Muscle layer of duodenum (tissue), 2 donors: ENCODE measurements around the gene CGB1.
A peak's percentile ranks its signal among the peaks of the same experiment; 100 is the strongest.

Source experiments
- H3K27ac ChIP-seq: one replicate; pipeline ENCODE4 v1.7.0; 2013; ENCODE audit warnings: mild to moderate bottlenecking, low read length
- H3K27me3 ChIP-seq: one replicate; pipeline ENCODE4 v1.7.0; 2013; ENCODE audit warnings: low read depth, mild to moderate bottlenecking, control low read depth, low read length
- H3K36me3 ChIP-seq, 2 donors: one replicate each; pipeline ENCODE4 v1.7.0; 2013; ENCODE audit warnings: low read length in 2 of 2, control low read depth in 1 of 2, mild to moderate bottlenecking in 1 of 2; ENCODE audit not compliant: insufficient read depth in 2 of 2, control insufficient read depth in 1 of 2
- H3K4me1 ChIP-seq, 2 donors: one replicate each; pipeline ENCODE4 v1.7.0; 2013; ENCODE audit warnings: low read length in 2 of 2, mild to moderate bottlenecking in 2 of 2, control low read depth in 1 of 2, moderate library complexity in 1 of 2; ENCODE audit not compliant: insufficient read depth in 2 of 2, control insufficient read depth in 1 of 2
- H3K4me3 ChIP-seq, 2 donors: one replicate each; pipeline ENCODE4 v1.7.0; 2013; ENCODE audit warnings: low read length in 2 of 2, low read depth in 1 of 2, mild to moderate bottlenecking in 1 of 2
- H3K9me3 ChIP-seq, 2 donors: one replicate each; pipeline ENCODE4 v1.7.0; 2013; ENCODE audit warnings: low read length in 2 of 2, control low read depth in 1 of 2, mild to moderate bottlenecking in 1 of 2; ENCODE audit not compliant: control insufficient read depth in 1 of 2
- donor health status: healthy.

The CGB1 gene

GRCh38 chr19:49070416-49070815 is 33.7 kb upstream of the CGB1 start:
- peaks cover 18% of the 10 kb centered on the region for H3K27me3 ChIP-seq
- peaks cover 0 to under 1% of the 10 kb centered on the region in 2 donors for H3K4me1 ChIP-seq
- no peaks in the 10 kb centered on the region for H3K9me3 ChIP-seq
- H3K27ac ChIP-seq, result no peak overlapping the region
- no peaks in the 10 kb centered on the region for H3K36me3 ChIP-seq
- no peak overlapping the region for H3K4me3 ChIP-seq

DNA sequence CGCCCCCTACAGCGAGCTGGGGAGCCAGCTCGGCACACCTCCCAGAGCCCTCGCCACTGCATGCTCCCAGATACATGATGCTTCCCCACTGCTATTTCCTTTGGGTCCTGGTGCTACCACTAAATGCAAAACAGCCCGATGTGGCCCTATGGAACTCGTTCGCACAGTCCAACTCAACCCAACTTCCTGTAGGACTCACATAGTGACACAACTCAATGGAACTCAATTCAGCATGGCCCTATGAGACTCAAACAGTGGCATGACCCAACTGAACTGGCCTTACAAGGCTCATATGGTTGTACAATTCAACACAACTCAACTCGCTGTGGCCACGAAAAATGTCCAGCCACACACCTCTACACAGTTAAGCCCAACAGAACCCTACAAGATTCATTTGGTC is 32.3 kb upstream of the CGB1 start:
- Histone ChIP-seq H3K27ac (no peak overlapping the region), H3K36me3 (no peaks in the 10 kb centered on the region), H3K27me3 (peaks cover 23% of the 10 kb centered on the region), H3K4me3 (no peak overlapping the region), H3K4me1 (peaks cover 0 to 12% of the 10 kb centered on the region in 2 donors), H3K9me3 (no peaks in the 10 kb centered on the region)

DNA sequence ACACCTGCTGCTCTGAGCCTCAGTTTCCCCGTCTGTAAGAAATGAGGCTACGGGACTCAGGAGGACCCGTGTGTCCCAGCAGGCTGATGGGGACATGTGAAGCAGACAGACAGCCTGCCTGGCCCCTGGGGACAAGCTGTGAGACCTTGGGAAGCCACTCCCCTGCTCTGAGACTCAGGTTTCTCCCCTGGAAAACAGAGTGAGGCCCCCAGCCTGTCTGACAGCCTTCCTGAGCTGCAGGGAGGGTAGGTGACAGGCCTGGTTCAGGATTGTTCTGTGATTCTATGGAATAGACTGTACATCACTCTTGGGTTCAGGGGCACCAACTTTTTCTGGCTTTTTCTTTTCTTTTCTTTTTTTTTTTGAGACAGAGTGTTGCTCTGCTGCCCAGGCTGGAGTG is 30.9 kb upstream of the CGB1 start:
- Histone ChIP-seq H3K27me3 (peaks cover 15% of the 10 kb centered on the region), H3K4me3 (no peak overlapping the region), H3K27ac (no peak overlapping the region), H3K9me3 (no peaks in the 10 kb centered on the region), H3K4me1 (peaks cover 0 to 12% of the 10 kb centered on the region in 2 donors), H3K36me3 (no peaks in the 10 kb centered on the region)

GRCh38 chr19:49065905-49066512 is 29.3 kb upstream of the CGB1 start:
- no peak overlapping the region for H3K27ac ChIP-seq
- no peaks in the 10 kb centered on the region for H3K36me3 ChIP-seq
- peaks cover 0 to 12% of the 10 kb centered on the region in 2 donors for H3K4me1 ChIP-seq
- no peak overlapping the region for H3K4me3 ChIP-seq
- no peaks in the 10 kb centered on the region for H3K9me3 ChIP-seq
- H3K27me3 ChIP-seq, result peaks cover 10% of the 10 kb centered on the region

DNA sequence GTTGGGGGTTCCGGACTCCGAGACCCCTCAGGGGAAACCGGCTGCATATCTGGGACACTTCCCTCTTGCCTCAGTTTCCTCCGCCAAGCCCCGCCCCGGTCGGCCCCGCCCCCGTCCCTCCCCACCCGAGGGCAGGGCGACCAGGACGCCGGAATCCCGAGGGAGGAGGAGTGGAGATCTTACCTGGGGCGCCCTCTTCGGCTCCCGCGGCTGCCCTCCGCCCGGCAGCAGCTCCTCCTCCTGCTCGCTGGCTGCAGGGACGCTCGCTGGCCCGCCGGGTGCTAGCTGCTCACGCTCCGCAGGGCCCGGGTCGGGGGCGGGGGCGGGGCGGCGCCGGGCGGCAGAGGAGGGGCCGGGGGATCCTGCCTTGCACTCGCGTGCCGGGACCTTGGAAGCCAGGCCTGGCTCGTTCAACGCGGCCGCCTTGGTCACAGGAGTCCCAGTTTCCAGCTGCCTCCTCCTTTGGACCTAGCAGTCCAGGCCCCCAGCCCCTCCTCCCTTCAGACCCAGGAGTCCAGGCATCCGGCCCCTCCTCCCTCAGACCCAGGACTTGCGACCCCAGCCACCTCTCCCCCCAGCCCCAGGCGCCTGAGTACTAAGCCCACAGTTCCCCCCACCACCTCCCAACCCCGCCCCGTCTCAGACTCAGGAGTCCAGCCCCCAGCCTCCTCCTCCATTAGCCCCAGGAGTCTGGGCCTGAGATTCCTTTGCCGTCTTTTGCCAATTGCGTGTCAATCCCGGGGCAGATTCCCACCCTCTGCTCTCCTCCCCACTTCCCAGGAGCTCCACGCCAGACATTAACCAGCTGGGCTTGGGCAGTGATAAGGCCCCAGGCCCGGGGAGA is 28.3 kb upstream of the CGB1 start, which contains the start of gene NTF4:
Gene NTF4 (minus strand): TSS at position 51 of the 844 bp plus-strand sequence. CDS start 2,821 bp downstream, outside the sequence.
- H3K27ac ChIP-seq, result no peak within 1 kb of the TSS
- H3K4me3 ChIP-seq, result no peak within 1 kb of the TSS
- no peaks in the 10 kb centered on the region for H3K36me3 ChIP-seq
- peaks cover 10% of the 10 kb centered on the region for H3K27me3 ChIP-seq
- peaks cover 0 to 12% of the 10 kb centered on the region in 2 donors for H3K4me1 ChIP-seq
- H3K9me3 ChIP-seq, result no peaks in the 10 kb centered on the region

GRCh38 chr19:49064029-49064629 is 27.4 kb upstream of the CGB1 start:
- no peak overlapping the region for H3K4me3 ChIP-seq
- H3K36me3 ChIP-seq, result no peaks in the 10 kb centered on the region
- no peak overlapping the region for H3K27ac ChIP-seq
- no peaks in the 10 kb centered on the region for H3K9me3 ChIP-seq
- peaks cover 0 to 12% of the 10 kb centered on the region in 2 donors for H3K4me1 ChIP-seq
- H3K27me3 ChIP-seq, result peaks cover 9% of the 10 kb centered on the region

DNA sequence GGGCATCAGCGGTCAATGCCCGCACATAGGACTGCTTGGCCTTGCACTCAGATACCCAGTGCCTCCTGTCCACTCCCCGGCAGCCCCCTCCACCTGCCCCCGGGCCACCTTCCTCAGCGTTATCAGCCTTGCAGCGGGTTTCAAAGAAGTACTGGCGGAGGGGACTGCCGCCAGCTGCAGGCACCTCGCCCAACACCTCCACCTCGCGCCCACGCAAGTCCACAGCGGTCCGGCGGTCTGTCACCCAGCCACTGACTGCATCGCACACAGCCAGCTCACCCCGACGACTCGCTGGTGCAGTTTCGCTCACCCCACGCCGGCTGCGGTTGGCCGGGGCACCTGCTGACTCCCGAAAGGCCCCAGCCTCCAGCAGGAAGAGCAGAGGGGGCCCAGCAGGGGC is 24.8 kb upstream of the CGB1 start:
- Histone ChIP-seq H3K4me3 (no peak overlapping the region), H3K27ac (no peak overlapping the region), H3K36me3 (no peaks in the 10 kb centered on the region), H3K9me3 (no peaks in the 10 kb centered on the region), H3K4me1 (peaks cover 0 to 28% of the 10 kb centered on the region in 2 donors), H3K27me3 (peaks cover 14% of the 10 kb centered on the region)

GRCh38 chr19:49061000-49061399 is 24.3 kb upstream of the CGB1 start:
- no peak overlapping the region for H3K4me3 ChIP-seq
- no peaks in the 10 kb centered on the region for H3K36me3 ChIP-seq
- no peaks in the 10 kb centered on the region for H3K9me3 ChIP-seq
- H3K27ac ChIP-seq, result no peak overlapping the region
- H3K4me1 ChIP-seq, result peaks cover 0 to 31% of the 10 kb centered on the region in 2 donors
- H3K27me3 ChIP-seq, result peaks cover 17% of the 10 kb centered on the region

DNA sequence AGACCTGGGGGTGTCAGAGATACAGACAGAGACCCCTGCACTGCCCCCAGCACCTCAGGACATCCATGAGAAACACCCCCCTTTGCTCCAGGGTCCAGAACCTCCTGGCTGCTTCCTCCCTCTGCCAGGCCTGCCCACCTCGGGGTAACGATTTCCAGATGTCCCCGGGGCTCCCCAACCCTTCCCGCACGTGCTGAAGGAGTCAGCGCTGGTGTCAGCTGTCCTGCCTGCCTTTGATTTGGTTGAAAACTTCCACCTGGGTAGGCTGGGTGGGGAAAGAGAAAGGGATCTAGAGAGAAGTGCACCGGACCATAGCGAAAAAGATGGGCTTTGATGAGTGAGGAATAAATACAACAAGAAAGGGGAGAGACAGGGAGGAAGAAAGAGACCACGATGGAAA is 22.4 kb upstream of the CGB1 start:
- H3K4me3 ChIP-seq, result no peak overlapping the region
- H3K27ac ChIP-seq, result no peak overlapping the region
- H3K9me3 ChIP-seq, result no peaks in the 10 kb centered on the region
- no peaks in the 10 kb centered on the region for H3K36me3 ChIP-seq
- H3K4me1 ChIP-seq, result peaks cover 0 to 21% of the 10 kb centered on the region in 2 donors
- H3K27me3 ChIP-seq, result peaks cover 11% of the 10 kb centered on the region

DNA sequence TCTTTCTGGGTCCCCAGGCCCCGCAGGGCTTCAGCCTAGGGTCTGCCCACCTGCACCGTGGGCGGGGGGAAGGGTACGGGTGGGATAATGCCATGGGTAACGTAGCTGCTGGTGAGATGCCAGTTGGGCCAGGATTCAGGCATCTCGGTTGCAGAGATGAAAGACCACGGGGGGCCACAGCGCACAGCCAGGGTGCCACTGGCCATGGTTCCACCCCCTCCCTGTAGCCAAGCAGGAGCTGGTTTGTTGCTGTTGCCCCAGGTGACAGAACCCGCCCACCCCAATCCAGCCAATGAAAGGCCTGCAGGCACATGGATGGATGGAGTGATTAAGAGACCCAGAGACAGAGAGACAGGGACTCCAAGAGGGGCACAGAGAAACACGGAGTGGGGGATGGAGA is 21.9 kb upstream of the CGB1 start:
- no peaks in the 10 kb centered on the region for H3K9me3 ChIP-seq
- no peak overlapping the region for H3K4me3 ChIP-seq
- H3K4me1 ChIP-seq, result peaks cover 0 to 21% of the 10 kb centered on the region in 2 donors
- no peaks in the 10 kb centered on the region for H3K36me3 ChIP-seq
- H3K27me3 ChIP-seq, result peaks cover 11% of the 10 kb centered on the region
- no peak overlapping the region for H3K27ac ChIP-seq

DNA sequence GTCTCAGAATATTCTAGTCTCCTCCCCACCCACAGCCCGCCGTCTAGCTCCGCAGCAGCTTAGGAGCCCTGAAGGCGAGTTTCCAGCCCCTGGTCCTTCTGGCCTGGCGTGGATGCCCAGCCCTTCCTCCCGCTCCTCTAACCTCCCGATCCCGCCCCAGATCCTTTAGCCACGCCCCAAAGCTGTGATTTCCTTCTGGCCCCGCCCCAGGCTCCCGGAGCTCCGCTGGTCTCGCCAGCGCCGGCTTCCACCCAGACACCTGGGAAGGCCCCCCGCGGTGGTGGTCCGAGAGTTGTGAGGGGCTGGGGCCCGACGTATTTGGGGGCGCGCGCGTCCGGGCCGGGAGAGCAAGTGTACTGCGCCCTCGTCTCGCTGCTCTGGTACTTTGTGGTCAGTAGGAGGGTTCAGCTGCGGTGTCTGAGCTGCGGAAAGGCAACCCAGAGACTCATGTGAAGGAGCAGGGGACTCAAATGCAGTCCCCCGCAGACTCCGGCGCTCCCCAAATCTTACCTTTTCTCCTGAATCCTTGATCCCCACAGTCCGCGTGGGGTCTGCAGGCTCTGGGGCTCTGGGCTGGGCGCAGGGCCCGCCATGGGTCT is 21.0 kb upstream of the CGB1 start, which contains the start of gene CGB7:
Gene CGB7 (minus strand): TSS at position 114 of the 599 bp plus-strand sequence. CDS start 2,374 bp downstream, outside the sequence.
- peaks cover 11% of the 10 kb centered on the region for H3K27me3 ChIP-seq
- H3K36me3 ChIP-seq, result no peaks in the 10 kb centered on the region
- H3K9me3 ChIP-seq, result no peaks in the 10 kb centered on the region
- H3K4me3 ChIP-seq, result peak within 1 kb of the TSS; percentile 42 to 75
- H3K4me1 ChIP-seq, result peaks cover 0 to 21% of the 10 kb centered on the region in 2 donors
- no peak within 1 kb of the TSS for H3K27ac ChIP-seq
